ENCODE measurements around the gene KCTD17.

DNA sequence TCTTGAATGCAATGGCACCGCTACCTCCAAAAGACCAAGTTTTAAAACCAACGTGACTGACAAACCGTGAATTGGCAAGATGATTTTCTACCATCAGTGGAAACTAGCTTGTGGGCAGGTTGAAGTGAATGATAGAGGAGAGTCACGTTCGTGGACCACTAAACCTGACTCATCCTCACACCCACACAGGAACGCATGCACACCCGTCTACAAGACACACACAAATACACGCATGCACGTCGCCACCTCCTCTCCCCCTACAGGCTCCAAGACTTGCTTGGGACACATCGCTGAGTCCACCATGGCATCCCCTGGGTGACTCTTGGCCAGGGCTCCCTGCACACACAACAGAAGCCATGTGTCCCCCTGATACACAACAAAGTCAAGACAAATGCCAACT lies 43.6 kb downstream of the KCTD17 start:
- TF ChIP-seq, protein P1, sequence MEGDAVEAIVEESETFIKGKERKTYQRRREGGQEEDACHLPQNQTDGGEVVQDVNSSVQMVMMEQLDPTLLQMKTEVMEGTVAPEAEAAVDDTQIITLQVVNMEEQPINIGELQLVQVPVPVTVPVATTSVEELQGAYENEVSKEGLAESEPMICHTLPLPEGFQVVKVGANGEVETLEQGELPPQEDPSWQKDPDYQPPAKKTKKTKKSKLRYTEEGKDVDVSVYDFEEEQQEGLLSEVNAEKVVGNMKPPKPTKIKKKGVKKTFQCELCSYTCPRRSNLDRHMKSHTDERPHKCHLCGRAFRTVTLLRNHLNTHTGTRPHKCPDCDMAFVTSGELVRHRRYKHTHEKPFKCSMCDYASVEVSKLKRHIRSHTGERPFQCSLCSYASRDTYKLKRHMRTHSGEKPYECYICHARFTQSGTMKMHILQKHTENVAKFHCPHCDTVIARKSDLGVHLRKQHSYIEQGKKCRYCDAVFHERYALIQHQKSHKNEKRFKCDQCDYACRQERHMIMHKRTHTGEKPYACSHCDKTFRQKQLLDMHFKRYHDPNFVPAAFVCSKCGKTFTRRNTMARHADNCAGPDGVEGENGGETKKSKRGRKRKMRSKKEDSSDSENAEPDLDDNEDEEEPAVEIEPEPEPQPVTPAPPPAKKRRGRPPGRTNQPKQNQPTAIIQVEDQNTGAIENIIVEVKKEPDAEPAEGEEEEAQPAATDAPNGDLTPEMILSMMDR (IDR thresholded peaks at IDR 0.05 in 8 of 11, conservative IDR thresholded peaks at IDR 0.05 in 3 of 11): no peak
- no peak for TF ChIP-seq POLR2A (IDR thresholded peaks at IDR 0.05)
